ENCODE results near the gene CTNNA1. TPM values are rescaled to one million over a fixed set of nuclear protein-coding genes. Genes with fewer than 3 reads are reported as not detected.

CTNNA1 gene
- total and polyA plus RNA-seq, 2 of the 8 experiments (the other 6 are each of a cell fraction or from before 2014, with no cell fraction given): 115 to 349 TPM

DNA sequence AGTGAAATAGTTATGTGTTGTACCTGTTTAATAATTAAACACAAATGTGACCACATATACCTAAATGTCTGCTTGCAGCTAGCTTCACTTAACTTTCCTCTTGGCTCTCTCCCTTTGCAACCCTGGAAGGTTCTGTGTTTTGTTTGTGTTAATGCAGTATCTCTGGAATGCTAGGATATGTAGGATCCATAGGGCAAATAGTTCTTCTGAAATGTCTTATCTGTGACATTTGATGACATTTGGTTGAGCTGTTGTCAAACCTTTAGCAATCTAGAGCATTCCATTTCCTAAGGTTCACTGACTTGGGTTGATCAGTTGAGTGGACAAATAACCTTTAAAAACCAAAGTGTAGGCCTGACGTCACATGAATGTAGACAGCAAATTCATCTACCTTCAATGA, 21.8 kb downstream of the CTNNA1 start:
- H3K14ac ChIP-seq (ENCODE audit: insufficient read length): no peak overlapping the region
- peaks cover 0 to 20% (median 8%) of the 10 kb centered on the region in 4 experiments; a peak in 4 of 8 replicates for H3K36me3 ChIP-seq (ENCODE audit: control insufficient read depth in 2 of 4, insufficient read depth in 4 of 4, low read length in 3 of 4)
- no peak overlapping the region for H2AFZ ChIP-seq (ENCODE audit: low read length)
- CTCF ChIA-PET (ENCODE audit: partially characterized antibody): no interaction called here
- no peak overlapping the region for H2BK120ac ChIP-seq (replicated peaks; ENCODE audit: low read depth, low read length)
- 96% methylated on average over 1 of the region's 1 CpG; no CpG with 5 or more reads in 1 of the 2 experiments for WGBS, 2 experiments (ENCODE audit: extremely low coverage in 1 of 2, insufficient coverage in 1 of 2, insufficient read length in 1 of 2, insufficient replicate concordance in 2 of 2, low coverage in 1 of 2, low lambda C conversion rate in 2 of 2, missing lambda C conversion rate in 1 of 2)
- no peak overlapping the region for H4K5ac ChIP-seq (ENCODE audit: insufficient read length, low read depth, low read length)
- no peak overlapping the region for H3K18ac ChIP-seq (ENCODE audit: extremely low read depth, low read length)
- TF ChIP-seq SP1 (IDR thresholded peaks at IDR 0.05; ENCODE audit: low read depth, low read length) (no peak), ASH2L (IDR thresholded peaks at IDR 0.05; ENCODE audit: low read length) (no peak), POLR2AphosphoS5 (IDR thresholded peaks at IDR 0.05; ENCODE audit: low read depth, low read length) (no peak)
- TF ChIP-seq, protein P1, sequence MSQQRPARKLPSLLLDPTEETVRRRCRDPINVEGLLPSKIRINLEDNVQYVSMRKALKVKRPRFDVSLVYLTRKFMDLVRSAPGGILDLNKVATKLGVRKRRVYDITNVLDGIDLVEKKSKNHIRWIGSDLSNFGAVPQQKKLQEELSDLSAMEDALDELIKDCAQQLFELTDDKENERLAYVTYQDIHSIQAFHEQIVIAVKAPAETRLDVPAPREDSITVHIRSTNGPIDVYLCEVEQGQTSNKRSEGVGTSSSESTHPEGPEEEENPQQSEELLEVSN (IDR thresholded peaks at IDR 0.05): no peak
- TF ChIP-seq, protein P2, sequence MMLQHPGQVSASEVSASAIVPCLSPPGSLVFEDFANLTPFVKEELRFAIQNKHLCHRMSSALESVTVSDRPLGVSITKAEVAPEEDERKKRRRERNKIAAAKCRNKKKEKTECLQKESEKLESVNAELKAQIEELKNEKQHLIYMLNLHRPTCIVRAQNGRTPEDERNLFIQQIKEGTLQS (IDR thresholded peaks at IDR 0.05; ENCODE audit: insufficient read depth, low read depth, low read length): no peak
- FAIRE-seq: no peak
- H3K4ac ChIP-seq (replicated peaks; ENCODE audit: insufficient read length, low read depth, low read length): no peak overlapping the region
- POLR2A ChIA-PET (ENCODE audit: partially characterized antibody): interaction anchor here (1.1 kb wide), 1 partner anchor 18 kb away, joined by 3 read pairs; no protein-coding TSS in a partner anchor
- no peak overlapping the region for H4K8ac ChIP-seq (ENCODE audit: extremely low read depth, insufficient read depth, low read length)
- no peak overlapping the region for H3K9ac ChIP-seq (replicated peaks in 1 of 4; ENCODE audit: extremely low read depth in 1 of 4, low read depth in 3 of 4, low read length in 3 of 4)
- no peak overlapping the region for H3K4me3 ChIP-seq (ENCODE audit: extremely low read depth in 1 of 4, insufficient read depth in 2 of 4, low read depth in 3 of 4, low read length in 4 of 4)
- no peaks in the 10 kb centered on the region for H3K27me3 ChIP-seq (replicated peaks in 1 of 4; ENCODE audit: control insufficient read depth in 3 of 4, extremely low read depth in 1 of 4, insufficient read depth in 3 of 4, low read length in 3 of 4)
- DNase-seq (ENCODE audit: low read depth in 1 of 2, low spot score in 2 of 2): no peak
- no peak overlapping the region for H4K91ac ChIP-seq (replicated peaks; ENCODE audit: insufficient read length, low read length)
- H3K4me2 ChIP-seq (ENCODE audit: insufficient read depth in 1 of 2, low read depth in 2 of 2, low read length in 2 of 2): no peak overlapping the region
- H2BK12ac ChIP-seq (ENCODE audit: low read depth, low read length): no peak overlapping the region
- H2BK20ac ChIP-seq (ENCODE audit: low read length): no peak overlapping the region
- H2BK5ac ChIP-seq (ENCODE audit: low read depth, low read length): no peak overlapping the region
- peaks cover 31 to 76% of the 10 kb centered on the region in 2 experiments; a peak in 3 of 4 replicates for H3K79me2 ChIP-seq (ENCODE audit: control insufficient read depth in 1 of 2, insufficient read depth in 2 of 2, low read length in 2 of 2)
- no peak overlapping the region for H2BK15ac ChIP-seq (ENCODE audit: low read length)
- H3K56ac ChIP-seq (replicated peaks; ENCODE audit: insufficient read length, low read depth, low read length): no peak overlapping the region
- no peaks in the 10 kb centered on the region for H3K23me2 ChIP-seq (ENCODE audit: low read depth, low read length)
- H2AK5ac ChIP-seq (ENCODE audit: low read depth, low read length): no peak overlapping the region
- H3K9me3 ChIP-seq (ENCODE audit: insufficient read depth in 2 of 2, low read depth in 1 of 2, low read length in 1 of 2): peaks cover 4 to 14% of the 10 kb centered on the region in 2 experiments; a peak in 2 of 4 replicates
- no peak overlapping the region for H3K23ac ChIP-seq (ENCODE audit: insufficient read length)
- 0 out of 2 replicates have a peak, but pooled peaks cover 6% of the 10 kb centered on the region for H3K79me1 ChIP-seq (ENCODE audit: low read depth, low read length)
- peaks cover 2 to 9% of the 10 kb centered on the region in 2 experiments for H4K20me1 ChIP-seq (replicated peaks in 1 of 2; ENCODE audit: control insufficient read depth in 1 of 2, insufficient read depth in 2 of 2, low read length in 2 of 2)
- no peak overlapping the region; the same call in 1 of the 2 replicates for H3K27ac ChIP-seq (ENCODE audit: low read depth, low read length)
- H3K4me1 ChIP-seq (replicated peaks in 1 of 4; ENCODE audit: control insufficient read depth in 3 of 4, insufficient read depth in 4 of 4, low read length in 3 of 4): peaks cover 0 to 5% (median 1%) of the 10 kb centered on the region in 4 experiments; a peak in 3 of 7 replicates
